Effector memory CD4-positive, alpha-beta T cell (primary cell): ENCODE measurements around the gene SRGAP2.
"Not testable (repeated sequence)": the region's sequence is repeated elsewhere in the genome, so short reads cannot be mapped to it uniquely, and the experiment has no call there.

Experiments used
- DNase-seq, 3 donors: peaks; one replicate each; pipeline ENCODE4 v3.0.0-alpha.2; 2020
- H3K27ac ChIP-seq: 2 replicates; pipeline ENCODE4 v1.7.0; 2013; ENCODE audit warnings: mild to moderate bottlenecking, low read length, moderate library complexity; ENCODE audit not compliant: insufficient read depth, poor library complexity, severe bottlenecking
- H3K27me3 ChIP-seq: replicated peaks from 2 replicates; pipeline ENCODE4 v1.7.0; 2013; ENCODE audit warnings: mild to moderate bottlenecking, low read length; ENCODE audit not compliant: insufficient read depth, control insufficient read depth, poor library complexity, severe bottlenecking
- H3K36me3 ChIP-seq: 2 replicates; pipeline ENCODE4 v1.7.0; 2013; ENCODE audit warnings: mild to moderate bottlenecking, low read length, moderate library complexity; ENCODE audit not compliant: control insufficient read depth, insufficient read depth
- H3K4me1 ChIP-seq: 2 replicates; pipeline ENCODE4 v1.7.0; 2013; ENCODE audit warnings: low read length, mild to moderate bottlenecking; ENCODE audit not compliant: control insufficient read depth, insufficient read depth, poor library complexity, severe bottlenecking
- H3K4me3 ChIP-seq: 2 replicates; pipeline ENCODE4 v1.7.0; 2013; ENCODE audit warnings: low read length, low read depth, mild to moderate bottlenecking; ENCODE audit not compliant: insufficient read depth, poor library complexity, severe bottlenecking
- H3K9me3 ChIP-seq: 2 replicates; pipeline ENCODE4 v1.7.0; 2013; ENCODE audit warnings: mild to moderate bottlenecking, low read length, moderate library complexity; ENCODE audit not compliant: control insufficient read depth

Gene SRGAP2

GRCh38 chr1:206210802-206211201 lies 7.5 kb downstream of the SRGAP2 start:
- H3K4me3 ChIP-seq, H3K4me1 ChIP-seq, H3K27ac ChIP-seq, H3K9me3 ChIP-seq, H3K36me3 ChIP-seq, H3K27me3 ChIP-seq, DNase-seq: not testable (repeated sequence)

- H3K9me3 ChIP-seq, H3K36me3 ChIP-seq, H3K4me3 ChIP-seq, H3K27me3 ChIP-seq, DNase-seq, H3K4me1 ChIP-seq, H3K27ac ChIP-seq: not testable (repeated sequence)
Observed at GRCh38 chr1:206215600-206216392, 12.5 kb downstream of the SRGAP2 start.

DNA sequence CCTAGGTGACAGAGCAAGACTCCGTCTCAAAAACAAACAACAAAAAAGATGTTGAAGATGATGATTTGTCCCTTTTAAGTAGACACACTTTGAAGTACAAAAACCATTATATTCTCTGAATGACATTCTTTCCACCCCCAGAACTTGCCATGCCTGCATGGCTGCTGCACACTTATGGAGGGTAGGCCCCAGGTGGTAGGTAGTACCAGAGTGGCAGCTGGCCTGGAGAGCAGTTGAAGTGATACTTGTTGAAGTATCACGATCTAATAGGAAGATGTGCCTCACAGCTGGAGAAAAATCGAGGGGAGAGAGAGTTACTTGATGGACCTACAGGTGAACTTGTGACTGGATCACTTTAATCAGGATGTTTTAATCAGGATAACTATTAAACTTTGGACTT lies 14.9 kb downstream of the SRGAP2 start:
- not testable (repeated sequence) for H3K4me1 ChIP-seq, H3K4me3 ChIP-seq, H3K27me3 ChIP-seq, DNase-seq, H3K36me3 ChIP-seq, H3K27ac ChIP-seq, H3K9me3 ChIP-seq

DNA sequence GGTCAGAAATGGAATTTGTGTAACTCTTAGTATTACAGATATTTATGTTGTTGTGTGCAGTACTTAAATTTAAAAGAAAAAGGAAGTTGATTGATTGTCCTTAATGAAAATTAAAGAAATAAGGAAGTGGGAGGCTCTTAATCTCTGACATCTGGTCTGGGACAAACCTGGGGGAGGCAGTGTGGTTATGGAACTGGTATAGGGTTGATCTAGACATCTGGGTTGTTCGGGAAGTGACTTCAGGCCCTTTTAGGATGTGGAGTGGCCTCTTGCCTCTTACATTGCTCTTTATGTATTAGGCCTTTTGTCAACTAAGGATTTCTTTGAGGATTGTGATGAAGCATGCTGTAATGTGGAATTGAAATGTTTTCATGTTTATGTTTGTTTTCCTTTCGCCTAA lies 15.4 kb downstream of the SRGAP2 start:
- DNase-seq, H3K36me3 ChIP-seq, H3K9me3 ChIP-seq, H3K27ac ChIP-seq, H3K4me3 ChIP-seq, H3K4me1 ChIP-seq, H3K27me3 ChIP-seq: not testable (repeated sequence)

GRCh38 chr1:206219514-206220331 lies 16.4 kb downstream of the SRGAP2 start:
- not testable (repeated sequence) for H3K9me3 ChIP-seq, H3K4me3 ChIP-seq, H3K4me1 ChIP-seq, H3K27me3 ChIP-seq, H3K36me3 ChIP-seq, DNase-seq, H3K27ac ChIP-seq

DNA sequence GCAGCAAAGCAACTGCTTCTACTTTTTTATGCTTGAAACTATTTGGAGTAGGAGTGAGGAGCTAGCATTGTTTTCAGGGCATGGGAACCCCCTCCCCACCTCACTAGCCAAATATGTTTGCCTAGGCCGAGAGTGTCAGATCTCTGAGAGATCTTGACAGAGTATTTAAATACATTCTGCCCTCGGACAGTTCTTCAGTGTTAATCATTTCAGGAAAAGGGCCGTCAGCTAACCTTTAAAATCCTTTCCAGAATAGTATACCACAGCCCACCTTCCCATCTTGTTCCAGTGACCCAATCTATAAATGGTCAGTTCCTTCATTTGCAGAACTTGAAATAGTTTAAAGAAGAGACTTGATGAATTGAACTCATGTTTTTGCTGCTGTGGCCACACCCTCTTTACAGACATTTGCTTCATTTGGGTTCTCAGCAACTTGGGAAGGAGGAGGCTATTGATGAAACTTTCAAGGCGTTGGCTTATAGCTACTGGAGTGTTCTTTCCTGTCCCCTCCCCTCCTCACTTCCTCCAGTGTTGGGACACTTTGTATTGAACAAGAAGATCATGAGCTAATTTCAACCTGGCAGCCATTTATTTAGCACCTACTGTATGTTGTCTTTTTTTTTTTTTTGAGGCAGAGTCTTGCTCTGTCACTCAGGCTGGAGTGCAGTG lies 17.1 kb downstream of the SRGAP2 start:
- not testable (repeated sequence) for H3K4me1 ChIP-seq, DNase-seq, H3K36me3 ChIP-seq, H3K9me3 ChIP-seq, H3K4me3 ChIP-seq, H3K27me3 ChIP-seq, H3K27ac ChIP-seq

DNA sequence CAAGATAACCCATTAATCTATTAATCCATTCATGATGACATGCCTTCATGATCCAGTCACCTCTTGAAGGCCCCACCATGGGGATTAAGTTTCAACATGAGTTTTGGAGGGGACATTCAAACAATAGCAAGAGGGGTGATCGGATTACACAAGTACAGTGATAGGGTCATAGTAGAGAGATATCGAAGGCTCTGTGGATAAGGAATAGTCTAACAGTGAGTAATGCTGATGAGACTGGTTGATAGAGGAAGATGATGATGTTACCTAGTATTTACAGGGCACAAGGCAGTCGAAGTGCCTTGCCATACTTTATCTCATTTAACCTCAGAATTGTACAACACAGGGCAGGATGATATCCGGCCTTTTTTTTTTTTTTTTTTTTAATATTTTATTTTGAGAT lies 18.2 kb downstream of the SRGAP2 start:
- DNase-seq, H3K9me3 ChIP-seq, H3K27ac ChIP-seq, H3K4me1 ChIP-seq, H3K36me3 ChIP-seq, H3K4me3 ChIP-seq, H3K27me3 ChIP-seq: not testable (repeated sequence)

DNA sequence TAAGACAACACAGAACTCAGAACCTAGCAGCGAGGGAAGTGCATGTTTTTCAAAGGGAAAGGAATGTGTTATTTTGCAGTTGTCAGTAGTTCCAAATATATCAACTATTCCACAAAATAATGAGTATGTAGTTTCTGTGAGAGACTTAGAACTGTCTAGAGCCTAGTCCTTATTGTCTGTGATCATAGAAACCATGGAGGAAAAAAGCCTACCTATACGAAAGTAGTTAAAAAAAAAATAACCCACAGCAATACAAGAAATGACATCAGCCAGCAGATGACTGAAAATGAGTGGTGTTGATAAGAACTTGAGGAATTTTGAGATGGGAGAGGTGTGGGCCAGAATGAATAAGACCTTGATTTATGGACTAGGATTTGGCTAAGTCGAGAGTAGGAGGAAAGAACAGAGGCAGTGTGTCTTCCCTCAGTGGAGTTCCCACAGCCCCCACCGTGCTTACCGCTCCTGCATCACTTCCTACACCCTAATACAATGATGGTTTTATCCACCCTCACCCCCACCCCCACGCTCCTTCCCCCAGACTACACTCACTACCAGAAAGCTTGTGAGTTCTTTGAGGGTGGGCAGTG lies 20.9 kb downstream of the SRGAP2 start:
- not testable (repeated sequence) for DNase-seq, H3K27ac ChIP-seq, H3K36me3 ChIP-seq, H3K4me1 ChIP-seq, H3K4me3 ChIP-seq, H3K27me3 ChIP-seq, H3K9me3 ChIP-seq

- H3K27ac ChIP-seq, H3K4me1 ChIP-seq, H3K36me3 ChIP-seq, H3K27me3 ChIP-seq, DNase-seq, H3K4me3 ChIP-seq, H3K9me3 ChIP-seq: not testable (repeated sequence)
Observed at GRCh38 chr1:206225386-206225785, 22.0 kb downstream of the SRGAP2 start.

DNA sequence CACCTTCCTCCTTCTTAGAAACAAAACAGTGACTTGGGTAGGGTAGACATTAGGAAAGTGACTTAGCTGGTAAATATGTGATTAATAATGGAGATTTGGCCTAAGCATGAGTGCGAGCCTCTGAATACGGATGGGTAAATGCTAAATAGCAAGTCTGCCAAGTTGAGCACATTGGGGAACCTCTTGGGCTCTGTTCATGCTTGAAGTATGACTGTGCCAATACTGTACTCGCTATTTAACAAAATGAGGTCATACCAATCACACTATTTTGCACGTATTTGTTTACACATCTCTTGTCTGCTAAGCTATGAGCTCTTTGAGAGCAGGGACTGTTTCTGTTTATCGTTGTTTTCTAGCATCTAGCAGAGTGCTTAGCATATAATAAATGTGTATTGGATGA lies 23.5 kb downstream of the SRGAP2 start:
- not testable (repeated sequence) for DNase-seq, H3K4me1 ChIP-seq, H3K4me3 ChIP-seq, H3K9me3 ChIP-seq, H3K36me3 ChIP-seq, H3K27me3 ChIP-seq, H3K27ac ChIP-seq
